Stimulated activated CD8-positive, alpha-beta memory T cell treated with anti-CD3 and anti-CD28 coated beads, Interleukin-12 subunit alpha, Interleukin-12 subunit beta, amount 100 ng/mL, for 24 hours (primary cell): Measurements from ENCODE around the gene RAB7B.

Source experiments
- DNase-seq: peaks from one replicate; pipeline ENCODE4 v3.0.0-alpha.2; 2020; ENCODE audit errors: extremely low read depth

Gene RAB7B

DNA sequence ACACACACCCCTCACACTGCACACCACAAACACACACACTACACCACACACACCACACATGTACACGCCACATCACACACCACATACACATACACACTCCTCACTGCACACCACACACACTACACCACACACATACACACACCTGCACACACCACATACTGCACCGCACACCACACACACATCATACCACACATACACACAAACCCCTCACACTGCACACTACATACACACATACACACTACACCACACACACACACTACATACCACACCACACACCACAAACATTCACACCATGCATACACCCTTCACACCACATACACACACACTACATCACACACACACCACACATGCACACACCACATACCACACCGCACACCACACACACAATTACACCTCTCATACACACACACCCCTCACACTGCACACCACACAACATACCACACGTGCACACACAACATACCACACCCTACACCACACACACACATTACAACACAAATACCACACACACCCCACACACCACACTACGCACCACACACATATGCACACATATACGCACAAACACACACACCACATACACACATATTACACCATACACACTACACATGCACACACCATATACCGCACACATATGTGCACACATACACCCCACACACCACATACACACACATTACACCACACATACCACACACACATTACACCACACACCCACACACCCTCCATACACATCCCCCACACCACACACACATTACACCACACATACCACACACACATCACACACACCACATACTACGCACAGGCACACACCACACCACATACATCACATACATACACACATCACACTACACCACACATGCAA is 29.6 kb downstream of the RAB7B start:
- DNase-seq, result no peak

GRCh38 chr1:205972491-205973168 is 30.6 kb downstream of the RAB7B start:
- DNase-seq, result no peak

DNA sequence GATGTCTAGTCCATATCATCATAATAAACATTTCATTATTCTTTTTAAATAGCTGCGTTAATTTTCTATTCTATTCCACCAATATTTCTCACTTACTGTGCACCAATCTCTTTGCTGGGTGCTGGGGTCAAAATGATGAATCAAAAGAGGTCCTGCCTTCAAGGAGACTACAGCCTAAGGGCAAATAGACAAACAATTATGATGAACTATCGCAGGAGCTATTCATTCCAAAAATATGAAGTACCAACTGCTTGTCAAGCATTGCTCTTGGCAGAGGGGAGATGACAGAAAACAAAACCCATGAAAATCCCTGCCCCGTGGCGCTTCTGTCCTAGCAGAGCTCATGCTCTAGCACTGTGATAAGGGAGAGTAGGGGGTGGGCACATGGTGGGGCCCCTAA is 31.1 kb downstream of the RAB7B start:
- no peak for DNase-seq

DNA sequence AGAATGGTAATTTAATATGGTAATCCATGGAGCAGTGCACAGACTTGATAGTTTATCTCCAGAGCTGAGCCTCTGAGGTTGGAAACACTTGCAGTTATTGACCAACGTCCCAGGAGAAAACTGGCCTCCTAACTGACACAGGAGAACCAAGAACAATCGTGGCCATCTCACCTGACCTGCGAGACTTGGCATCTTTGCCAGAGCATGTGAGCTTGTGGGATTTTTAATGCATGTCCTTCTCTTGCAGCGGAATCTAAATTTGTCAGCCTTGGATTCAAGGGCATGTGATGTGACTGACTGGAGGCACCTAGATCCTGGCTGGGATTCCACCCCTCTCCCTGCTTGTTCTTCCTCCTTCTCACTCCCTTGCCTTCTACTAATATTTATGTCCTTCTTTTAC is 32.1 kb downstream of the RAB7B start:
- DNase-seq, result no peak

DNA sequence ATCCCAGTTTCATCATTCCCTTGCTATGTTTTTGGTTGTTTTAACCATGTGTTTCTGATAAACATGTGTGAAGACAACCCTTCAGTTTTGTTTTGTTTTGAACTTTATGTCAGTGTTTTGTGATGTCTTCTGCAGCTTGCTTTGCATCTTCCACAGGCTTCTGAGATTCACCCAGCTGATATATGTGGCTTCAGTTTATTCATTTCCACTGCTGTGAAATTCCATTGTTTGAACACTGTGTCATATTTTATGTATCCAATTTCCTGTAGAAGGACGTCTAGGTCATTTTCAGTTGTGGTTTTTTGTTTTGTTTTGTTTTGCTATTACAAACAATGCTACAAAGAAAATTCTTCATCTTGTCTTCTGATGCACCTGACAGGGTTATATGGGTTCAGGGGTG is 32.7 kb downstream of the RAB7B start:
- DNase-seq, result no peak

GRCh38 chr1:205969229-205969628 is 34.0 kb downstream of the RAB7B start:
- no peak for DNase-seq

- no peak for DNase-seq
Measured at GRCh38 chr1:205967554-205968335, 35.5 kb downstream of the RAB7B start.

GRCh38 chr1:205965036-205965884 is 37.9 kb downstream of the RAB7B start:
- no peak for DNase-seq

DNA sequence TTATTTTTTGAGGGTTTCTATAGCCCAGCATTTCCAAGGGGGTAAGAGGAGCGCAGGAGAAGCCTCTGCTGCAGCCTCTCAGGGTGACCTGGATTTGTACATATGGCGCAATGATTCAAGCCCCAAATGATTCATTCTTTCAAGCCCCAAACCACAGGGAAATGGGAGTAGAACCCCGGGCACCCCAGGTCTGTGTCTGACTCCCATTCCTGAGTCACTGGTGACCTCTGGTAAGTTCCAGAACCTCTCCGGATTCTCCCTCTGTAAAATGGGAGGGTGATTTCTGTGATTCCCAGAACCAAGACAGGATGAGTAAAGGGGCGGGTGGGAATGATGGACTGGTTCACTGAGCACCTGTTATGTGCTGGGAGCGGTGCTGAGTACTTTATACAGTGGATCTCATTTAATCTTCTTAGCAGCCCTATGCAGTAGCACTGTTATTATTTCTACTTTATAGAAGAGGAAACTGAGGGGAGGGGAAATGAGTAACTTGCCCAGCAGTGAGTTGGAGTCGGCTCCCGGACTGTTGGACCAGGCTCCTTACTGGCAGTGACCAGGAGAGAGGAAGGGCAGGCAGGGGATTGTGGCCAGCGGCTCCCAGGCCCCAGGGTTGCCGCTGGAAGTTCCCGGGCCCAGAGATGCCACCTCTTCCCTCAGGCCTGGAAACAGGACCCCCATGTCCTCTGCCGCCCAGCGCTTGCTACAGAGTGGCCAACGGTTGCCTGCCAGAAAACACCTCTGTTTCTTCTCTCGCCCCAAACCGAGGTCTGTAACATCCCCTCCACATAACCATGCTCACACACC is 39.6 kb downstream of the RAB7B start:
- no peak for DNase-seq

DNA sequence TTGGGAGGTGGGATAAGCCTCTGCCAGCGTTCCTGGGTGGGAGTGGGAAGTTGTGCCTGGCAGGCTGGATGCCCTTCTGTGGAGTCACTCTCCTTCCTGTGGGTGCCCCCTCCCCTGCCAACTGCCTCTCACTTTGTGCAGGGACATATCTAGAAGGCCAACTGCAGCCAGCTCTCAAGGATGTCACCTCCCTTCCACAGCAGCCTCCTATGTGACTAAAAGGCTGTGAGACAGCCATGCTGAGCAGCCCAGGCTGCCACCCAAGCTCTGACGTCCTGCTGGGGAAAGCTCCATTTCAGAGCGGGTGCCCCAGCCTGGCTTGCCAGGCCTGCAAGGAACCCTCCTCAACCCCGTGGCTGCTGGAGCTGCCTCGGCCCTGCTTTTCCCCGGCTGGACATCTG is 40.4 kb downstream of the RAB7B start:
- DNase-seq, result no peak

- DNase-seq, result no peak
Measured at GRCh38 chr1:205961991-205962820, 41.0 kb downstream of the RAB7B start.

DNA sequence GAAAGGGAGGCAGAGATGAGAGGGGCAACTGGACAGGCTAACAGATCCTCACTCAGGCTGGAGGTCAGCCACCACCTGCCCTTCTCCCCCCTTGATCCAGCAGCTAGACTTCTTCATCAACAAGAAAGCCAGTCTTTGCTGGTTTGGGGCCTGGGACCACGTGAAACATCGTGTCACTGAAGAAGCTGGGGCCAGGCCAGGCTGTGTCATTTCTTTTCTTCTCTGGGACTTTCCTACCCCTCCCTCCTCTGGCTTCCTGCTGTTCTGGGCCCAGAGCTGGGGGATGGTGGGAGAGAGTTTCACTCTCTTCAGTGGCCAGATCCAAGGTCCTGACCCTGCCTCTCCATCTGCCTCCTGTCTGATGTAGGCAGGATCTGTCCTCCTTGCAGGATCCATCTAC is 41.8 kb downstream of the RAB7B start:
- no peak for DNase-seq

DNA sequence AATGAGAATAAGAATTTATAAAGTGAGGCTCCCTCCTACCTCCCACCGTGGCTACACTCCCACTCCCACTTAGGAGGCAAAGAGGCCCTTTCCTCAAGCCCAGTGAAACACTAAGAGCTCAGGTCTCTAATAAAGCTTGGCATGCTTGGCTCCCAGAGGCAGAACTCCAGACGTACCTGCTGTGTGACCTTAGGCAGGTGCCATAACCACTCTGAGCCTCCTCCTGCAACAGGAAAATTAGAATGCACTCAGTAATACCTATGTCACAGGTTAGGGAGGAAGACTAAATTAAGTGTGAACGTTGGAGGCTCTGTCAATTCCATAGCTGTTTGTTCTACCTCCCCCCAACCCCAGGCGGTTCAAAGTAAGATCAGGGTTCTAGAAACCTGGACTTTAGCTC is 43.4 kb downstream of the RAB7B start:
- no peak for DNase-seq

DNA sequence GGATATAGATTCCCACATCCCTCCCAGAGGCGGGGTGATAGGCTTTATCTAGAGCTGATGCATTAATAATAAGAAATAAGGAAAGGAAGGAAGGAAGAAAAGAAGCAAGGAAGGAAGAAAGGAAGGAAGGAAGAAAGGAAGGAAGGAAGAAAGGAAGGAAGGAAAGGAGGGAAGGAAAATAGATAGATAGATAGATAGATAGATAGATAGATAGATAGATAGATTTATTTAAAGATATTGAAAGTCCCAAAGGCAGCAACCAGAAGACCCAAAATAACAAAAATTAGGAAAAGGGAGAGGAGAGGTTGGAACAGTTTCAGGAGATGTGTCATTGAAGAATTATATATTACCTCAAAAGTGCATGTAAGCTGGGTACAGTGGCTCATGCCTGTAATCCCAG is 47.7 kb downstream of the RAB7B start:
- DNase-seq, result no peak

- no peak for DNase-seq
Measured at GRCh38 chr1:205954819-205955404, 48.3 kb downstream of the RAB7B start.

- DNase-seq, result no peak
Measured at GRCh38 chr1:205951746-205952145, 51.4 kb downstream of the RAB7B start.

DNA sequence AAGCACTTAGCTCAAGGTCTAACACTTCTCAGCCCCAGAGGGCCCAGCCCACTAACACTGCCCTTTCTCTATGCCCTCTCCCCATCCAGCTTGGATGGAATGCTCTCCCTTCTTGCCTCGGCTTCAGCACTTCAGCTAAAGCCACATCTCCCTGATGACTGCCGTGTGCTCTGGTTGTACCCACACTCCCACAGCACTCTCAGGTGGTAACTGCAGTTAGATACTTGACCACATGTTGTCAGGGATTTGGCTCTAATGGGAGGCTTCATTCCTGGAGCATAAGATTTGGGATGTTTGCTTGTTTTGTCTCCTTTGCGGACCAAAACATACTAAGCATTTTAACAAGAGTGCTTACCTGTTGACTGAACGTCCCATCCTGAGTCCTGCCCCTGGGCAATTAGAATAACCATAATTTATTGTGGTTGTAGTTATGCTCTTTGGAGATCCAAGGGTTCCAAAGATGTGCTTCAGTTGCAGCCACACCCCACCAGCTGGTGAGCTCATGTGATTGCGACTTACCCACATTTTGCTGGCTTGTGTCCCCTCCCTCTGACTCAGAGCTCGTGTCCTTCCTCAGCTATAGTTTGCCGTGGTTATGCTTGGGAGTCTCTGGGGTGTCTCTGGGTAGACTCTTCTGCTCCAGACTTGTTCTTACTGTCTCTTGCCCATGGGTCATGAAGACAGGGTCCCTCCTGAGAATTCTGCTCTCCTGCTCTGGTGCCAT is 52.2 kb downstream of the RAB7B start:
- no peak for DNase-seq

DNA sequence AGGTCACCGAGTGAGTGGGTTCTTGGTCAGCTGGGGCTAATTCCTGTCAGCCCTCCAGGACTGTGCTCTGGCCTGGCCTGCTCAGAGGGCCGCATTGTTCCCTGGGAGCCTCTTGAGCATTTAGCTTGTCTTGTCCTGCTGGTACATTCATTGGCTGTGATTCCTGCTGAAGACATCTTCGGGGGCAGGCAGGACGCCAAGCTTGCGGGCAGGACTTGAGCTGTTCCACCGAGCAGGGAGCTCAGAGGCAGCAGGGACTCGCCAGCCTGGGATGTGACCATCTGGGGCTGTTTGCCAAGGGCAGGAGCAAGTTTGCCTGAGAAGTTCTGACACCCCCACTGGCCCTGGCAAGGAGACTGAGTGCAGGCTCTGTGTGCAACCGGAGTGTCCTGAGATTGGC is 52.9 kb downstream of the RAB7B start:
- DNase-seq, result no peak

DNA sequence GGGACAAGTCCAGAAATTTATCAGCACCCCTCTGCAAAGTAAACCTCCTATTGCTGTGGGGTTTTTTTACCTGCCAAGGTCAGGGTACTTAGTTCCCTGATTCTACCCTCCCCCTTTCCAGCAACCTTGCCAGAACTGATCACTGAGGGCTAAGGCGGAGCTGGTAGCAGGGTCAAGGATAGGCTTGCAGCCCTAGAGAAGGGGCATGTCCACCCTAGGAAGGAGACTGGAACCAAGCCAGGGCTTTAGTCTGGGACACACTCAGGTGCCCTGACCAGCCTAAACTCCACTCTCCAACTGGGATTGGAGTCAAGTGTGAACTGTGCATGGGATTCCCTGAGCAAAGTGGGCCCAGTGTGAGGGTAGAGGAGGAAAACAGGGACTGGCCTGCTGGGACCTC is 53.4 kb downstream of the RAB7B start:
- no peak for DNase-seq
